ENCODE data around the gene MYOM1. TPM values are rescaled to one million over a fixed set of nuclear protein-coding genes. Genes with fewer than 3 reads are reported as not detected.

Gene MYOM1
- polyA plus RNA-seq, 4 donors: 1.5 to 7.9 (median 2.8) TPM

GRCh38 chr18:3246635-3247239 lies 27.0 kb upstream of the MYOM1 start:
- H3K4me3 ChIP-seq (ENCODE audit: low read depth in 1 of 3, low read length in 3 of 3): peak overlapping the region; percentile 80 to 100 (median 83)
- peak overlapping the region; percentile 94 to 100 (median 99) for H3K27ac ChIP-seq (ENCODE audit: low read depth in 1 of 3, low read length in 2 of 3)
- 26 to 38% (median 30%) methylated on average over 23 of the region's 23 CpGs for WGBS, 3 donors
- peaks cover 0 to 15% (median 8%) of the 10 kb centered on the region in 3 donors for H3K4me1 ChIP-seq (ENCODE audit: control insufficient read depth in 3 of 3, insufficient read depth in 2 of 3, low read depth in 1 of 3, low read length in 2 of 3)
- FAIRE-seq (no peak), DNase-seq (peak in 1 of 2 donors; percentile 64)
- peaks cover 0 to 15% of the 10 kb centered on the region in 2 donors for H3K9me3 ChIP-seq (ENCODE audit: control insufficient read depth in 2 of 2, insufficient read depth in 1 of 2, low read depth in 1 of 2, low read length in 1 of 2)
- peaks cover 0 to 5% (median 0%) of the 10 kb centered on the region in 3 donors for H3K36me3 ChIP-seq (ENCODE audit: control insufficient read depth in 3 of 3, insufficient read depth in 2 of 3, low read depth in 1 of 3, low read length in 3 of 3)
- no peaks in the 10 kb centered on the region for H3K27me3 ChIP-seq (ENCODE audit: control insufficient read depth in 3 of 3, insufficient read depth in 3 of 3, low read length in 3 of 3)

- H3K27ac ChIP-seq (ENCODE audit: low read depth in 1 of 3, low read length in 2 of 3): peak overlapping the region; percentile 94 to 100 (median 99)
- H3K4me1 ChIP-seq (ENCODE audit: control insufficient read depth in 3 of 3, insufficient read depth in 2 of 3, low read depth in 1 of 3, low read length in 2 of 3): peaks cover 0 to 15% (median 8%) of the 10 kb centered on the region in 3 donors
- no peaks in the 10 kb centered on the region for H3K27me3 ChIP-seq (ENCODE audit: control insufficient read depth in 3 of 3, insufficient read depth in 3 of 3, low read length in 3 of 3)
- peaks cover 0 to 5% (median 0%) of the 10 kb centered on the region in 3 donors for H3K36me3 ChIP-seq (ENCODE audit: control insufficient read depth in 3 of 3, insufficient read depth in 2 of 3, low read depth in 1 of 3, low read length in 3 of 3)
- peaks cover 0 to 22% of the 10 kb centered on the region in 2 donors for H3K9me3 ChIP-seq (ENCODE audit: control insufficient read depth in 2 of 2, insufficient read depth in 1 of 2, low read depth in 1 of 2, low read length in 1 of 2)
- peak overlapping the region; percentile 22 to 83 (median 80) for H3K4me3 ChIP-seq (ENCODE audit: low read depth in 1 of 3, low read length in 3 of 3)
- DNase-seq (peak; percentile 92 to 95), FAIRE-seq (no peak)
- WGBS, 3 donors: 6 to 12% (median 8%) methylated on average over 29 of the region's 29 CpGs
These were observed 26.3 kb upstream of the MYOM1 start for GRCh38 chr18:3245853-3246634.

GRCh38 chr18:3245185-3245564 lies 25.4 kb upstream of the MYOM1 start:
- H3K27ac ChIP-seq (ENCODE audit: low read depth in 1 of 3, low read length in 2 of 3): no peak overlapping the region
- H3K9me3 ChIP-seq (ENCODE audit: control insufficient read depth in 2 of 2, insufficient read depth in 1 of 2, low read depth in 1 of 2, low read length in 1 of 2): peaks cover 0 to 23% of the 10 kb centered on the region in 2 donors
- H3K27me3 ChIP-seq (ENCODE audit: control insufficient read depth in 3 of 3, insufficient read depth in 3 of 3, low read length in 3 of 3): no peaks in the 10 kb centered on the region
- 36 to 54% (median 52%) methylated on average over 1 of the region's 1 CpG for WGBS, 3 donors
- no peak for FAIRE-seq
- peak overlapping the region in 1 of 3 donors; percentile 80 for H3K4me3 ChIP-seq (ENCODE audit: low read depth in 1 of 3, low read length in 3 of 3)
- peaks cover 0 to 5% (median 0%) of the 10 kb centered on the region in 3 donors for H3K36me3 ChIP-seq (ENCODE audit: control insufficient read depth in 3 of 3, insufficient read depth in 2 of 3, low read depth in 1 of 3, low read length in 3 of 3)
- no peak for DNase-seq
- peaks cover 0 to 15% (median 3%) of the 10 kb centered on the region in 3 donors for H3K4me1 ChIP-seq (ENCODE audit: control insufficient read depth in 3 of 3, insufficient read depth in 2 of 3, low read depth in 1 of 3, low read length in 2 of 3)

GRCh38 chr18:3238742-3239141 lies 19.0 kb upstream of the MYOM1 start:
- H3K27ac ChIP-seq (ENCODE audit: low read depth in 1 of 3, low read length in 2 of 3): no peak overlapping the region
- WGBS, 3 donors: 82 to 90% (median 83%) methylated on average over 2 of the region's 2 CpGs
- DNase-seq: no peak
- H3K36me3 ChIP-seq (ENCODE audit: control insufficient read depth in 3 of 3, insufficient read depth in 2 of 3, low read depth in 1 of 3, low read length in 3 of 3): no peaks in the 10 kb centered on the region
- H3K27me3 ChIP-seq (ENCODE audit: control insufficient read depth in 3 of 3, insufficient read depth in 3 of 3, low read length in 3 of 3): no peaks in the 10 kb centered on the region
- peaks cover 0 to 3% (median 0%) of the 10 kb centered on the region in 3 donors for H3K4me1 ChIP-seq (ENCODE audit: control insufficient read depth in 3 of 3, insufficient read depth in 2 of 3, low read depth in 1 of 3, low read length in 2 of 3)
- H3K4me3 ChIP-seq (ENCODE audit: low read depth in 1 of 3, low read length in 3 of 3): no peak overlapping the region
- H3K9me3 ChIP-seq (ENCODE audit: control insufficient read depth in 2 of 2, insufficient read depth in 1 of 2, low read depth in 1 of 2, low read length in 1 of 2): peaks cover 0 to 16% of the 10 kb centered on the region in 2 donors
- no peak for FAIRE-seq

GRCh38 chr18:3236470-3236869 lies 16.7 kb upstream of the MYOM1 start:
- FAIRE-seq (no peak), DNase-seq (peak in 1 of 2 donors; percentile 50)
- no peaks in the 10 kb centered on the region for H3K36me3 ChIP-seq (ENCODE audit: control insufficient read depth in 3 of 3, insufficient read depth in 2 of 3, low read depth in 1 of 3, low read length in 3 of 3)
- H3K27ac ChIP-seq (ENCODE audit: low read depth in 1 of 3, low read length in 2 of 3): no peak overlapping the region
- 49 to 69% (median 66%) methylated on average over 4 of the region's 4 CpGs for WGBS, 3 donors
- peaks cover 0 to 3% (median 3%) of the 10 kb centered on the region in 3 donors for H3K4me1 ChIP-seq (ENCODE audit: control insufficient read depth in 3 of 3, insufficient read depth in 2 of 3, low read depth in 1 of 3, low read length in 2 of 3)
- H3K4me3 ChIP-seq (ENCODE audit: low read depth in 1 of 3, low read length in 3 of 3): no peak overlapping the region
- peaks cover 0 to 5% of the 10 kb centered on the region in 2 donors for H3K9me3 ChIP-seq (ENCODE audit: control insufficient read depth in 2 of 2, insufficient read depth in 1 of 2, low read depth in 1 of 2, low read length in 1 of 2)
- no peaks in the 10 kb centered on the region for H3K27me3 ChIP-seq (ENCODE audit: control insufficient read depth in 3 of 3, insufficient read depth in 3 of 3, low read length in 3 of 3)

- Histone ChIP-seq H3K36me3 (ENCODE audit: control insufficient read depth in 3 of 3, insufficient read depth in 2 of 3, low read depth in 1 of 3, low read length in 3 of 3) (no peaks in the 10 kb centered on the region), H3K27me3 (ENCODE audit: control insufficient read depth in 3 of 3, insufficient read depth in 3 of 3, low read length in 3 of 3) (no peaks in the 10 kb centered on the region), H3K4me1 (ENCODE audit: control insufficient read depth in 3 of 3, insufficient read depth in 2 of 3, low read depth in 1 of 3, low read length in 2 of 3) (peaks cover 0 to 3% (median 3%) of the 10 kb centered on the region in 3 donors), H3K9me3 (ENCODE audit: control insufficient read depth in 2 of 2, insufficient read depth in 1 of 2, low read depth in 1 of 2, low read length in 1 of 2) (no peaks in the 10 kb centered on the region), H3K27ac (ENCODE audit: low read depth in 1 of 3, low read length in 2 of 3) (no peak overlapping the region), H3K4me3 (ENCODE audit: low read depth in 1 of 3, low read length in 3 of 3) (no peak overlapping the region)
- DNase-seq (no peak), FAIRE-seq (no peak)
- WGBS, 3 donors: 92 to 98% (median 95%) methylated on average over 2 of the region's 2 CpGs
These were observed 16.1 kb upstream of the MYOM1 start for GRCh38 chr18:3235846-3236245.

GRCh38 chr18:3234457-3234856 lies 14.7 kb upstream of the MYOM1 start:
- H3K4me1 ChIP-seq (ENCODE audit: control insufficient read depth in 3 of 3, insufficient read depth in 2 of 3, low read depth in 1 of 3, low read length in 2 of 3): peaks cover 0 to 3% (median 3%) of the 10 kb centered on the region in 3 donors
- DNase-seq: no peak
- WGBS, 3 donors: 4 to 34% (median 27%) methylated on average over 5 of the region's 5 CpGs
- H3K27me3 ChIP-seq (ENCODE audit: control insufficient read depth in 3 of 3, insufficient read depth in 3 of 3, low read length in 3 of 3): no peaks in the 10 kb centered on the region
- no peaks in the 10 kb centered on the region for H3K36me3 ChIP-seq (ENCODE audit: control insufficient read depth in 3 of 3, insufficient read depth in 2 of 3, low read depth in 1 of 3, low read length in 3 of 3)
- no peak overlapping the region for H3K27ac ChIP-seq (ENCODE audit: low read depth in 1 of 3, low read length in 2 of 3)
- H3K4me3 ChIP-seq (ENCODE audit: low read depth in 1 of 3, low read length in 3 of 3): no peak overlapping the region
- no peaks in the 10 kb centered on the region for H3K9me3 ChIP-seq (ENCODE audit: control insufficient read depth in 2 of 2, insufficient read depth in 1 of 2, low read depth in 1 of 2, low read length in 1 of 2)
- no peak for FAIRE-seq

GRCh38 chr18:3233433-3234168 lies 13.8 kb upstream of the MYOM1 start:
- DNase-seq (peak; percentile 31 to 86), FAIRE-seq (no peak)
- H3K4me3 ChIP-seq (ENCODE audit: low read depth in 1 of 3, low read length in 3 of 3): no peak overlapping the region
- no peaks in the 10 kb centered on the region for H3K27me3 ChIP-seq (ENCODE audit: control insufficient read depth in 3 of 3, insufficient read depth in 3 of 3, low read length in 3 of 3)
- H3K27ac ChIP-seq (ENCODE audit: low read depth in 1 of 3, low read length in 2 of 3): peak overlapping the region; percentile 9 to 50 (median 46)
- peaks cover 0 to 3% (median 3%) of the 10 kb centered on the region in 3 donors for H3K4me1 ChIP-seq (ENCODE audit: control insufficient read depth in 3 of 3, insufficient read depth in 2 of 3, low read depth in 1 of 3, low read length in 2 of 3)
- H3K9me3 ChIP-seq (ENCODE audit: control insufficient read depth in 2 of 2, insufficient read depth in 1 of 2, low read depth in 1 of 2, low read length in 1 of 2): no peaks in the 10 kb centered on the region
- WGBS, 3 donors: 33 to 70% (median 50%) methylated on average over 4 of the region's 4 CpGs
- no peaks in the 10 kb centered on the region for H3K36me3 ChIP-seq (ENCODE audit: control insufficient read depth in 3 of 3, insufficient read depth in 2 of 3, low read depth in 1 of 3, low read length in 3 of 3)
